ENCODE data around the gene UMAD1. TPM values are rescaled to one million over a fixed set of nuclear protein-coding genes. Genes with fewer than 3 reads are reported as not detected.
A peak's percentile ranks its signal among the peaks of the same experiment; 100 is the strongest.

The UMAD1 gene
- total and polyA plus RNA-seq, 2 of the 13 experiments (the other 11 are each of a cell fraction or from before 2014, with no cell fraction given), result 16.8 to 17.6 TPM

DNA sequence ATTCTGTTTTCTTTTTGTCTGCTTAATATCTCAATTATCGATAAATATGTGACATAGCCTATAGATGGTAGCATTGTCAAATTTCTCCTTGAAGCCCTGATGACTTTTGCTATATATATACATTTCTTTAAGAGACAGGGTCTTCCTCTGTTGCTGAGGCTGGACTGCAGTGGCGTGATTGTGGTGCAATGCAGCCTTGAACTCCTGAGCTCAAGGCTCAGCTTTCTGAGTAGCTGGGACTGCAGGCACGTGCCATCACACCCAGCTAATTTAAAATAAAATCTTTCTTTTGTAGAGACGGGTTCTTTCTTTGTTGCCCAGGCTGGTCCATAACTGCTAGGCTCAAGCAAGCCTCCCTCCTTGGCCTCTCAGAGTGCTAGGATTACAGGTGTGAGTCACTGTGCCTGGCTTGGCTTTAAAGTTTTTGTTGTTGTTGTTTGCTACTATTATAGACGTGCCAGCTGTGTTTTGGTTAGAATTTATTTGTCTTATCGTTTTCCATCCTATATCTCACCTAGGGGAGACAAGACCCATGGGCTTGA is 7.0 kb downstream of the UMAD1 start (continued):
- TF ChIP-seq ZBTB40 (IDR thresholded peaks at IDR 0.05) (no peak), ZBTB40 (CRISPR knock-in tag; IDR thresholded peaks at IDR 0.05) (no peak), SP140L (CRISPR knock-in tag; IDR thresholded peaks at IDR 0.05; ENCODE audit: borderline replicate concordance) (no peak), ZSCAN25 (CRISPR knock-in tag; IDR thresholded peaks at IDR 0.05) (no peak), ZNF136 (CRISPR knock-in tag; IDR thresholded peaks at IDR 0.05; ENCODE audit: low read depth) (0 out of 2 replicates have a peak, but pooled peaks have one; percentile 39), NKX3-1 (CRISPR knock-in tag; IDR thresholded peaks at IDR 0.05) (no peak), SMAD1 (CRISPR knock-in tag; IDR thresholded peaks at IDR 0.05; ENCODE audit: borderline replicate concordance, low read depth) (no peak), SNAPC2 (CRISPR knock-in tag; IDR thresholded peaks at IDR 0.05) (no peak), ZNF441 (CRISPR knock-in tag; IDR thresholded peaks at IDR 0.05; ENCODE audit: borderline replicate concordance) (no peak), ZNF746 (CRISPR knock-in tag; IDR thresholded peaks at IDR 0.05) (no peak), TARDBP (CRISPR knock-in tag; IDR thresholded peaks at IDR 0.05) (no peak), ZSCAN22 (CRISPR knock-in tag; IDR thresholded peaks at IDR 0.05) (no peak), HNRNPLL (IDR thresholded peaks at IDR 0.05; ENCODE audit: low read depth, low read length, poor library complexity, severe bottlenecking) (no peak), SNAPC5 (CRISPR knock-in tag; IDR thresholded peaks at IDR 0.05; ENCODE audit: borderline replicate concordance) (no peak), ZNF703 (CRISPR knock-in tag; IDR thresholded peaks at IDR 0.05; ENCODE audit: borderline replicate concordance) (no peak), ZNF121 (CRISPR knock-in tag; IDR thresholded peaks at IDR 0.05) (no peak), ZKSCAN5 (CRISPR knock-in tag; IDR thresholded peaks at IDR 0.05) (no peak), PHF20 (CRISPR knock-in tag; IDR thresholded peaks at IDR 0.05) (no peak), ZNF567 (CRISPR knock-in tag; IDR thresholded peaks at IDR 0.05; ENCODE audit: borderline replicate concordance) (no peak), MIER3 (CRISPR knock-in tag; IDR thresholded peaks at IDR 0.05; ENCODE audit: borderline replicate concordance) (no peak), ZFX (CRISPR knock-in tag; IDR thresholded peaks at IDR 0.05; ENCODE audit: low read depth) (no peak), TCF7L2 (IDR thresholded peaks at IDR 0.05; ENCODE audit: low read depth, low read length) (no peak), RFX5 (IDR thresholded peaks at IDR 0.05; ENCODE audit: low read depth, low read length) (peak; percentile 55)
